GM18951 (cell line): ENCODE measurements around the gene CC2D1A.
"Not testable (repeated sequence)": the region's sequence is repeated elsewhere in the genome, so short reads cannot be mapped to it uniquely, and the experiment has no call there.

Experiments
- POLR2A ChIP-seq: IDR thresholded peaks from 4 replicates; pipeline ENCODE4 v1.6.1; 2011; ENCODE audit warnings: mild to moderate bottlenecking; ENCODE audit not compliant: insufficient read length, insufficient read depth; ENCODE audit errors: extremely low read depth
- in situ Hi-C: fragments of 300-500 bp; cut with MboI; formaldehyde crosslinking; loops from one replicate; pipeline ENCODE4 v1.12.0; 2022; ENCODE audit warnings: low sequenced_read_pairs, mixed read lengths, inconsistent platforms; ENCODE audit not compliant: unreplicated experiment

The CC2D1A gene

GRCh38 chr19:13906910-13907309, 909 bp downstream of the CC2D1A start:
- in situ Hi-C loops: no loop called here
- TF ChIP-seq POLR2A: no peak

GRCh38 chr19:13908674-13909073, 2.7 kb downstream of the CC2D1A start:
- no peak for TF ChIP-seq POLR2A
- in situ Hi-C loops: no loop called here

GRCh38 chr19:13909430-13909829, 3.4 kb downstream of the CC2D1A start:
- in situ Hi-C loops: no loop called here
- no peak for TF ChIP-seq POLR2A

- in situ Hi-C loops: no loop called here
- TF ChIP-seq POLR2A: no peak
Observed at GRCh38 chr19:13913352-13913751, 7.4 kb downstream of the CC2D1A start.

- in situ Hi-C loops: no loop called here
- no peak for TF ChIP-seq POLR2A
Observed at GRCh38 chr19:13914777-13915176, 8.8 kb downstream of the CC2D1A start.

GRCh38 chr19:13917888-13918406, 11.9 kb downstream of the CC2D1A start:
- no peak for TF ChIP-seq POLR2A
- in situ Hi-C loops: no loop called here

- in situ Hi-C loops: no loop called here
- no peak for TF ChIP-seq POLR2A
Observed at GRCh38 chr19:13918726-13919411, 12.9 kb downstream of the CC2D1A start.

- in situ Hi-C loops: no loop called here
- TF ChIP-seq POLR2A: no peak
Observed at GRCh38 chr19:13920524-13920923, 14.5 kb downstream of the CC2D1A start.

GRCh38 chr19:13920940-13921747, 15.1 kb downstream of the CC2D1A start:
- in situ Hi-C loops: no loop called here

GRCh38 chr19:13922118-13922517, 16.1 kb downstream of the CC2D1A start:
- in situ Hi-C loops: not testable (repeated sequence)

More at GRCh38 chr19:13920940-13921747, 15.1 kb downstream of the CC2D1A start:
- no peak for TF ChIP-seq POLR2A

GRCh38 chr19:13923194-13923987, 17.4 kb downstream of the CC2D1A start:
- no peak for TF ChIP-seq POLR2A
- in situ Hi-C loops: no loop called here

GRCh38 chr19:13926010-13926409, 20.0 kb downstream of the CC2D1A start:
- TF ChIP-seq POLR2A: no peak
- in situ Hi-C loops: no loop called here

- in situ Hi-C loops: no loop called here
- TF ChIP-seq POLR2A: no peak
Observed at GRCh38 chr19:13926715-13927114, 20.7 kb downstream of the CC2D1A start.
